SU-DHL-6 (cell line): ENCODE results near the gene ADGRF3.

ENCODE experiments used
- H2AFZ ChIP-seq: fragments of 200-600 bp; sonication (generic); 2 replicates; pipeline ENCODE4 v1.6.1; 2014; ENCODE audit warnings: low read depth, mild to moderate bottlenecking, moderate library complexity, mixed read lengths, antibody characterized with exemption, low read length; ENCODE audit not compliant: severe bottlenecking
- H3F3A ChIP-seq: fragments of 200-600 bp; shearing (Covaris generic); 2 replicates; pipeline ENCODE4 v1.6.0; 2016; ENCODE audit warnings: antibody characterized with exemption, mild to moderate bottlenecking; ENCODE audit not compliant: insufficient read depth
- H3K27ac ChIP-seq: fragments of 200-600 bp; sonication (generic); 2 replicates; pipeline ENCODE4 v1.5.1; 2016; ENCODE audit warnings: low read depth, mild to moderate bottlenecking, low read length, moderate library complexity, mixed read lengths
- H3K27me3 ChIP-seq: fragments of 200-600 bp; sonication (generic), shearing (Covaris generic); 2 replicates; pipeline ENCODE4 v1.6.0; 2014; ENCODE audit warnings: mild to moderate bottlenecking, low read length
- H3K36me3 ChIP-seq: fragments of 200-600 bp; sonication (generic); 2 replicates; pipeline ENCODE4 v1.6.1; 2014; ENCODE audit warnings: mild to moderate bottlenecking, low read length, mixed read lengths
- H3K4me2 ChIP-seq: fragments of 300-600, 200-600 bp; shearing (Covaris generic), sonication (generic); 2 replicates; pipeline ENCODE4 v1.6.0; 2014; ENCODE audit warnings: low read length, low read depth, mild to moderate bottlenecking; ENCODE audit not compliant: poor library complexity, severe bottlenecking
- H3K4me3 ChIP-seq: fragments of 200-600 bp; sonication (generic); 2 replicates; pipeline ENCODE4 v1.5.1; 2014; ENCODE audit warnings: antibody characterized with exemption, low read length, mild to moderate bottlenecking, mixed read lengths; ENCODE audit not compliant: insufficient read depth, poor library complexity, severe bottlenecking
- H3K79me2 ChIP-seq: fragments of 200-600 bp; sonication (generic); 2 replicates; pipeline ENCODE4 v1.6.1; 2014; ENCODE audit warnings: mild to moderate bottlenecking, low read length, moderate library complexity; ENCODE audit not compliant: insufficient read depth
- H3K9ac ChIP-seq: fragments of 200-600 bp; sonication (generic); 2 replicates; pipeline ENCODE4 v1.7.0; 2014; ENCODE audit warnings: mild to moderate bottlenecking, low read length
- H3K9me2 ChIP-seq: fragments of 200-600 bp; sonication (generic); replicated peaks from 2 replicates; pipeline ENCODE4 v1.6.1; 2014; ENCODE audit warnings: low read length; ENCODE audit not compliant: insufficient read depth
- H3K9me3 ChIP-seq: fragments of 200-600 bp; sonication (generic); 2 replicates; pipeline ENCODE4 v1.6.1; 2014; ENCODE audit warnings: low read length, mixed read lengths; ENCODE audit not compliant: insufficient read depth
- H4K20me1 ChIP-seq: fragments of 200-600 bp; sonication (generic); 2 replicates; pipeline ENCODE4 v1.6.1; 2014; ENCODE audit warnings: low read depth, mild to moderate bottlenecking, antibody characterized with exemption, low read length, moderate library complexity, mixed read lengths
- EZH2phosphoT487 ChIP-seq: fragments of 200-600 bp; sonication (generic), shearing (Covaris generic); conservative IDR thresholded peaks from 2 replicates; pipeline ENCODE4 v1.6.1; 2018; ENCODE audit warnings: mild to moderate bottlenecking, antibody characterized with exemption, low read length, moderate library complexity, mixed read lengths
- TF ChIP-seq, protein P1 (sequence below): fragments of 200-600 bp; sonication (generic); IDR thresholded peaks from one replicate; pipeline ENCODE4 v1.5.1; 2017; ENCODE audit warnings: antibody characterized with exemption, mild to moderate bottlenecking, low read length, moderate library complexity; ENCODE audit not compliant: insufficient read depth, poor library complexity, severe bottlenecking

The ADGRF3 gene

GRCh38 chr2:26366957-26367356 is 20.4 kb upstream of the ADGRF3 start:
- Histone ChIP-seq H4K20me1 (peaks cover 17% of the 10 kb centered on the region), H3K9me2 (no peaks in the 10 kb centered on the region), H2AFZ (no peak overlapping the region), H3K36me3 (peaks cover 24% of the 10 kb centered on the region; the same call in 1 of the 2 replicates), H3K9ac (no peak overlapping the region), H3K79me2 (peaks cover 34% of the 10 kb centered on the region), H3K27me3 (no peaks in the 10 kb centered on the region), H3K4me2 (no peak overlapping the region), H3K4me3 (no peak overlapping the region), H3F3A (no peaks in the 10 kb centered on the region; the same call in 1 of the 2 replicates), H3K9me3 (no peaks in the 10 kb centered on the region), H3K27ac (no peak overlapping the region)
- no peak for TF ChIP-seq EZH2phosphoT487
- TF ChIP-seq, protein P1, sequence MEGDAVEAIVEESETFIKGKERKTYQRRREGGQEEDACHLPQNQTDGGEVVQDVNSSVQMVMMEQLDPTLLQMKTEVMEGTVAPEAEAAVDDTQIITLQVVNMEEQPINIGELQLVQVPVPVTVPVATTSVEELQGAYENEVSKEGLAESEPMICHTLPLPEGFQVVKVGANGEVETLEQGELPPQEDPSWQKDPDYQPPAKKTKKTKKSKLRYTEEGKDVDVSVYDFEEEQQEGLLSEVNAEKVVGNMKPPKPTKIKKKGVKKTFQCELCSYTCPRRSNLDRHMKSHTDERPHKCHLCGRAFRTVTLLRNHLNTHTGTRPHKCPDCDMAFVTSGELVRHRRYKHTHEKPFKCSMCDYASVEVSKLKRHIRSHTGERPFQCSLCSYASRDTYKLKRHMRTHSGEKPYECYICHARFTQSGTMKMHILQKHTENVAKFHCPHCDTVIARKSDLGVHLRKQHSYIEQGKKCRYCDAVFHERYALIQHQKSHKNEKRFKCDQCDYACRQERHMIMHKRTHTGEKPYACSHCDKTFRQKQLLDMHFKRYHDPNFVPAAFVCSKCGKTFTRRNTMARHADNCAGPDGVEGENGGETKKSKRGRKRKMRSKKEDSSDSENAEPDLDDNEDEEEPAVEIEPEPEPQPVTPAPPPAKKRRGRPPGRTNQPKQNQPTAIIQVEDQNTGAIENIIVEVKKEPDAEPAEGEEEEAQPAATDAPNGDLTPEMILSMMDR: no peak

- Histone ChIP-seq H3K4me2 (no peak overlapping the region), H3K9me2 (no peaks in the 10 kb centered on the region), H2AFZ (no peak overlapping the region), H4K20me1 (peaks cover 17% of the 10 kb centered on the region), H3K27me3 (no peaks in the 10 kb centered on the region), H3K36me3 (peaks cover 24% of the 10 kb centered on the region; the same call in 1 of the 2 replicates), H3K9ac (no peak overlapping the region), H3F3A (no peaks in the 10 kb centered on the region; the same call in 1 of the 2 replicates), H3K27ac (no peak overlapping the region), H3K79me2 (peaks cover 57% of the 10 kb centered on the region), H3K4me3 (no peak overlapping the region), H3K9me3 (no peaks in the 10 kb centered on the region)
- no peak for TF ChIP-seq EZH2phosphoT487
- TF ChIP-seq, protein P1: no peak
These were observed 18.1 kb upstream of the ADGRF3 start for GRCh38 chr2:26364669-26365068.

- no peak overlapping the region for H3K4me3 ChIP-seq
- H3K79me2 ChIP-seq: peaks cover 64% of the 10 kb centered on the region
- no peaks in the 10 kb centered on the region for H3K9me2 ChIP-seq
- H3F3A ChIP-seq: no peaks in the 10 kb centered on the region; the same call in 1 of the 2 replicates
- H2AFZ ChIP-seq: no peak overlapping the region
- H3K4me2 ChIP-seq: no peak overlapping the region
- H3K9me3 ChIP-seq: no peaks in the 10 kb centered on the region
- H3K27me3 ChIP-seq: no peaks in the 10 kb centered on the region
- H3K9ac ChIP-seq: no peak overlapping the region
- TF ChIP-seq, protein P1: no peak
- no peak for TF ChIP-seq EZH2phosphoT487
- H3K27ac ChIP-seq: no peak overlapping the region
- H3K36me3 ChIP-seq: peaks cover 24% of the 10 kb centered on the region; the same call in 1 of the 2 replicates
- H4K20me1 ChIP-seq: peaks cover 17% of the 10 kb centered on the region
These were observed 17.4 kb upstream of the ADGRF3 start for GRCh38 chr2:26363958-26364357.

- H3K9me2 ChIP-seq: no peaks in the 10 kb centered on the region
- no peak overlapping the region for H3K4me2 ChIP-seq
- H3F3A ChIP-seq: no peaks in the 10 kb centered on the region; the same call in 1 of the 2 replicates
- TF ChIP-seq, protein P1: no peak
- no peak for TF ChIP-seq EZH2phosphoT487
- H3K36me3 ChIP-seq: peaks cover 20% of the 10 kb centered on the region; the same call in 1 of the 2 replicates
- H2AFZ ChIP-seq: no peak overlapping the region
- peaks cover 71% of the 10 kb centered on the region for H3K79me2 ChIP-seq
- no peaks in the 10 kb centered on the region for H3K27me3 ChIP-seq
- H4K20me1 ChIP-seq: peaks cover 17% of the 10 kb centered on the region
- H3K9me3 ChIP-seq: no peaks in the 10 kb centered on the region
- no peak overlapping the region for H3K27ac ChIP-seq
- H3K9ac ChIP-seq: no peak overlapping the region
- no peak overlapping the region for H3K4me3 ChIP-seq
These were observed 16.7 kb upstream of the ADGRF3 start for GRCh38 chr2:26363323-26363722.
